HG03442 (cell line): ENCODE data around the gene IL11.
A peak's percentile ranks its signal among the peaks of the same experiment; 100 is the strongest.

ENCODE experiments used
- ATAC-seq: cut with Tn5 transposase; IDR thresholded peaks from one replicate; pipeline ENCODE4 v1.9.1; 2021; ENCODE audit warnings: mild to moderate bottlenecking, moderate library complexity; ENCODE audit not compliant: unreplicated experiment

Gene IL11

DNA sequence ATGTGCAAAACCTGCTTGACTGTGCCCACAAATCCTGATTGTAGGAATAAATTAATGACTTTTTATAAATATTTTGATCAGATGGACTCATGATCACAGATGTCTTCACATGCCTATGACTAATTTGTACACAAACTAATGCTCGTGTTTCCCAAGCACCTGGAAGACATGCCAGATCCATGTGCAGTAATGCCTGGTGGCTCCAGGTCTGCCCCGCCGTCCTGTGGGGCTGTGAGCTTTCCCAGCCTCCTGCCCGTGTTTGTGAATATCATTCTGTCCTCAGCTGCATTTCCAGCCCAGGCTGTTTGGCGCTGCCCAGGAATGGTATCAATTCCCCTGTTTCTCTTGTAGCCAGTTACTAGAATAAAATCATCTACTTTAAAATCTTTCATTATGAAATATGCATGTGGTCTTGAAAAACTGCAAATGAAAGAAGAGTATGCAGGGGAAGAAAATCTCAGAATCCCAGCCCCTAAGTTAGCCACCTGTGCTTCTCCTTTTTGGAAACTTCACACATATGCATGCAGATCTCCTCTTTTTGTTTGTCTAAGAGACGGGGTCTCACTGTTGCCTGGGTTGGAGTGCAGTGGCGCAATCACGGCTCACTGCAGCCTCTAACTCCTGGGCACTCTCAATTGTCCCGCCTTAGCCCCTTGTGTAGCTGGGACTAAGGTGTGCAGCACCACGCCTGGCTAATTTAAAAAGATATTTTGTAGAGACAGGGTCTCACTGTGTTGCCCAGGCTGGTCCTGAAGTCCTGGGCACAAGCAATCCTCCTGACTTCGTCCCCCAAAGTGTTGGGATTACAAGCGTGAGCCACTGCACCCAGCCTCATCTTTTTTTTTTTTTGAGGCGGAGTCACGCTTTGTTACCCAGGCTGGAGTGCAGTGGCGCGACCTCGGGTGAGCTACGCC is 21.7 kb upstream of the IL11 start:
- ATAC-seq, result no peak

GRCh38 chr19:55391191-55391670 is 21.0 kb upstream of the IL11 start:
- ATAC-seq, result no peak

DNA sequence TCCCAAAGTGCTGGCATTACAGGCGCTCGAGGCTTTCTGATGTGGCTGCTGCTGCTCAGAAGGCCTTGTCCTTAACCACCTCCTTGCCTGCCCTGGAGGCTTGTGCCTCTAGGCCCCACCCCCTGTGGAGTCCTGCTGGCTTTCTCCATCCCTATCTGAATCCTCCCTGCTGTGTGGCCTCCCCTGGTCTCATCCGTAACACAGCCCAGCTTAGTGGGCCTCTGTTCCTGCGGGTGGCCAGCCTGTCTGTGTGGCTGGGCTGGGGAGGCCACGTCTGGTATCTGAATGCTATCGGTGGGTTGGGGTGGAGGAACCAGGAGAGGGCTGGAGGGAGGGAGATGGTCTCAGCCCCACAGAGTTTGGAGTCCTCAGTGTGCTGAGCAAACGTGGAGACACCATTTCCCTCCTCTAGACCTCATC is 20.2 kb upstream of the IL11 start:
- ATAC-seq, result no peak

DNA sequence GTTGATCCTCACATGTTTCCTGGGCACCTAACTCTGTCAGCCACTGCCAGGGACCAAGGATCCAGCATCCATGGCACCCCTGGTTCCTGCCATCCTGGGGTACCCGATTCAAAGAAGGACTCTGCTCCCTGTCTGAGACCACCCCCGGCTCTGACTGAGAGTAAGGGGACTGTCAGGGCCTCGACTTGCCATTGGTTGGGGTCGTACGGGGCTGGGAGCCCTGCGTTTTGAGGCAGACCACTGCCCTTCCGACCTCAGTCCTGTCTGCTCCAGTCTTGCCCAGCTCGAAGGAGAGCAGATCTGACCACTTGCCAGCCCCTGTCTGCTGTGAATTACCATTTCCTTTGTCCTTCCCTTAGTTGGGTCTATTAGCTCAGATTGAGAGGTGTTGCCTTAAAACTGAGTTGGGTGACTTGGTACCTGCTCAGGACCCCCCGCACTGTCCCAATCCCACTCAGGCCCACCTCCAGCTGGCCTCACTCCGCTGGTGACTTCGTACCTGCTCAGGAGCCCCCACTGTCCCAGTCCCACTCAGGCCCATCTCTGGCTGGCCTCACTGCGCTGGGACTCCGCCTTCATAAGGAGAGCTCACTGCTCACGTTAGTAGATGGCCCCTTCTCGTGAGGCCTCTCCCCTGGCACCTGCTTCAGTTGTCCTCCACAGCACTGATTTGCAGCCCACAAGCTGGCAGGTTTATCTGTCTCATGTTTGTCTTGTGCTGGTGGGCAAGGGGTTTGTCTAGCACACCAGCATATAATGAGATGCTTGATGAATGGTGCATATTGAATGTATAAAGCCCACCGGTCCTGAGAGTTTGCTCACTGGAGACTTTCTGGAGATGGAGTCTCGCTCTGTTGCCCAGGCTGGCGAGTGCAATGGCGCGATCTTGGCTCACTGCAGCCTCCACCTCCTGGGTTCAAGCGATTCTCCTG is 19.4 kb upstream of the IL11 start:
- no peak for ATAC-seq

DNA sequence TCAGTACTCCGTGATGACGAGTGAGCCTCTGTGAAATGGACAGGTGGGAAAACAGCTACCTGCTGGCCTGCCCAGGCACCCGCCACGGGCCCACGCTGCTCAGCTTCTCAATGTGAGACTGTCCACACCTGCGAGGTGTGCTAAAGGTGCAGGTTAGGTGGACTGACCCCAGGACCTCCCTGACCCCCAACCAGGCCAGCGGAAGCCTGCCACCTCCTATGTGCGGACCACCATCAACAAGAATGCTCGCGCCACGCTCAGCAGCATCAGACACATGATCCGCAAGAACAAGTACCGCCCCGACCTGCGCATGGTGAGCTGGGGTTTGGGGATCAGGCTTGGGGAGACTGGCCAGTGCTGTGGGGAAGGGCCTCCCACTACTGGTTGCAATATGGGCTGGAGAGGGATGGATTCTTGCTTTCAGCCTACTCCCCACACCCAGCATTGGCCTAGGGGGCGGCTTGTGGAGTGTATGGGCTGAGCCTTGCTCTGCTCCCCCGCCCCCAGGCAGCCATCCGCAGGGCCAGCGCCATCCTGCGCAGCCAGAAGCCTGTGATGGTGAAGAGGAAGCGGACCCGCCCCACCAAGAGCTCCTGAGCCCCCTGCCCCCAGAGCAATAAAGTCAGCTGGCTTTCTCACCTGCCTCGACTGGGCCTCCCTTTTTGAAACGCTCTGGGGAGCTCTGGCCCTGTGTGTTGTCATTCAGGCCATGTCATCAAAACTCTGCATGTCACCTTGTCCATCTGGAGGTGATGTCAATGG is 17.7 kb upstream of the IL11 start:
- no peak for ATAC-seq

DNA sequence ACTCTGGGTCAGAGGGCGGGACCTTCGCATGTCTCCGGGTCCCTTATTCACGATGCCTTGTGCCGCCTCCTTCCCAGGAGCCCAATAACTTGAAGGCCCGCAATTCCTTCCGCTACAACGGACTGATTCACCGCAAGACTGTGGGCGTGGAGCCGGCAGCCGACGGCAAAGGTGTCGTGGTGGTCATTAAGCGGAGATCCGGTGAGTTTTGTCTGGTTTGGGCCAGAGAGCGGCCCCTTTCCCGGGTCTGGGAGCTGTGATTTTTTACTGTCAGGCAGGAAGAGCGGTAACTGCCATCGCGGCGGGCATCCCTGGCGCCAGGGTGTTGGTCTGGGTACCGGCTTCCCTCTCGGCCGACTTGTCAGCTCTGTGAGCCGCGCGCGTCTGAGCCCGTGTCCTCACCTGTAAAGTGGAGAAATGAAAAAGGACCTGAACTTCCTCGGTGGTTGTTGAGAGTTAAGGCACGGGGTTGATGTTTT is 16.3 kb upstream of the IL11 start:
- no peak for ATAC-seq

DNA sequence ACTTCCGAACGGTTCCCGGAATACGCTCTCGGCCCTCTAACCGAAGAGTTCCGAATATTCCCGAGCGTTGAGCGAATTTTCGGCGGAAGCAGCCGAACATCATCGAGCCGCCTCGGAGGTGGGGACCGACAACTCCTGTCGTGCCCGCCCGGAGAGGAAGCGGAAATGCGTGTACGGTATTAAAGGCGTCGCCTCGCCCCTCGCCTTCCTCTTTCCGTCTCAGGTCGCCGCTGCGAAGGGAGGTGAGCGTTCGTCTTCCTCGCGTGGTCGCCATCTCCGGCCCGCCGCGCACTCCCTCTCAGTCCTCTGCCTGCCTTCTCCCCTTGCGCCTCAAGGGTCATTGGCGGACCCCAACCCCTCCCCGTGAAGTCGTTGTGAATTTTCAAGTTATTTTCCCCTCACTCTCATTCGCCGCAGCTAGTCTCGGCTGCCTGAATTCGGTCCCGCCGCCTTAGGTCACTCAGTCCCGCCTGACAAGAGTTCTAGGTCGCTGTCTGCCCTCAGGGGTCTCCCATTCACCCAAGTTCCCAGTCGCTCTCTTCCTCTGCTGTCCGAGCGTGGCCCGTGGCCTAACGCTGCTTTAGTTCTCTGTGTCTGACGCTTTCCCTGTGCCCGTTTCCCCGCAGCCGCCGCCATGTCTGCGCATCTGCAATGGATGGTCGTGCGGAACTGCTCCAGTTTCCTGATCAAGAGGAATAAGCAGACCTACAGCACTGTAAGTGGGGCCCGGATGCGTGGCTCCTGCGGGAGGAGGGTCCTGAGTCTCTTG is 15.6 kb upstream of the IL11 start, which contains the start of gene RPL28:
RPL28 (plus strand) TSS at position 209 of the 769 bp plus-strand sequence; CDS start at position 635, 426 bp downstream.
- peak; percentile 64 for ATAC-seq

- ATAC-seq, result peak; percentile 48
Measured at GRCh38 chr19:55384920-55385723, 14.9 kb upstream of the IL11 start.

GRCh38 chr19:55384131-55384919 is 14.1 kb upstream of the IL11 start, which contains the start of gene TMEM238:
TSS of gene TMEM238 (minus strand) at chr19:55384292. CDS start at chr19:55384259, 33 bp downstream.
- ATAC-seq, result no peak

DNA sequence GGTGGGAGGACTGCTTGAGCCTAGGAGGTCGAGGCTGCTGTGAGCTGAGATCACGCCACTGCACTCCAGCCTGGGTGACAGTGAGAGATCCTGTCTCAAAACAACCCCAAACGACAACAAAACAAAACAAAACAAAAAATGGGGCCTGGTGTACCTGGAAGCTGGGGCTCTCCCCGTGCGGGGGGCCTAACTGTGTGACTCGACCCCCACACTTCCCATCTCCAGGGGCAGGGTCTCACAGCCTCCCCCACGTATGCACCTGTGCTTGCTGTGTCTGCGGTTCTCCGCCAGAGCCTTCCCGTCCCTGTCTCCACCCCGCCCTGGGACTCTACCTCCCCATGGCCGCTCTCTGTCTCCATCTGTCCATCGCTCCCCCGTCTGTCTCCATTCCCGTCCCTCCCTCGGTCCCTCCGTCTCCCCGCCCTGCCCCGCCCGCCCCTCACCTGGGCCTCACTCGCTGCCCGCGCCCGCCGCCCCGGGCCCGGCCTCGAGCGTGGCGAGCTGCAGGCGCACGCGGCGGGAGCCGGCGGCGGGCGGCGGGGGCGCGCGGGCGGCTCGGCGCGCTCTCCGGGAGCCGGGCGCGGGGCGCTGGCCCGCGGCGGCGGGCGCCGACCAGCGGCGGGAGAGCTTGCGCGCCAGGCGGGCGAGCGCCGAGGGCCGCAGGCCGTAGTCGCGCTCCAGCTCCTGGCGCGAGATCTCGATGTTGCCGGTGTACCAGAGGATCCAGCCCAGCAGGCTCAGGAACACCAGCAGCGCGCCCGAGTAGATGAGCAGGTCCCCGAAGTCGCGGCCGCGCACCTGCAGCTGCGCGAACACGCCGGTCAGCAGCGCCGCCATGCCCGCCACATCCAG is 13.2 kb upstream of the IL11 start:
- ATAC-seq, result no peak

DNA sequence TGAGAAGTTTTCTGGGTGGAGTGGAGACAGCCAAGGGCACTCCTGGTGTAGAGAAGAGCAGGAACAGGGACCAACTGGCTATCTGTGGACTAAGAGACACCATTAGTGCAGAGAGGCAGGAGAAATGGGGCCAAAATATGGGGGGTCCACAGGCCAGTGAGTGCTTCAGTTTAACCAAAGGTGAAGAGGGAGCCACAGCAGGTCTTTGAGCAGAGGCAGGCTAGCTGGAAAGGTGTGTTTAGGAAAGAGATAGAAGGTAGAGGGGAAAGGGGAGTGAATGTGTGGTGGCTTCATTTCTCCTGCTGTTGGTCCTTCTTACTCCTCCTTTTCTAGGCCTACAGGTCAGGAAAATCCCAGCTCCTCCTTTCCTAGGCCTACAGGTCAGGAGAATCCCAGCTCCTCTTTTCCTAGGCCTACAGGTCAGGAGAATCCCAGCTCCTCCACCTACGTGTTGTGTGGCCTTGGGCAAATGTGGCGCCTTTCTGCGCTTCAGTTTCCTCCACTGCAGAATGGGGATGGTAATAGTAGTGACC is 12.3 kb upstream of the IL11 start:
- ATAC-seq, result no peak

- ATAC-seq, result no peak
Measured at GRCh38 chr19:55382013-55382412, 11.8 kb upstream of the IL11 start.

- no peak for ATAC-seq
Measured at GRCh38 chr19:55379174-55379573, 8.9 kb upstream of the IL11 start.

DNA sequence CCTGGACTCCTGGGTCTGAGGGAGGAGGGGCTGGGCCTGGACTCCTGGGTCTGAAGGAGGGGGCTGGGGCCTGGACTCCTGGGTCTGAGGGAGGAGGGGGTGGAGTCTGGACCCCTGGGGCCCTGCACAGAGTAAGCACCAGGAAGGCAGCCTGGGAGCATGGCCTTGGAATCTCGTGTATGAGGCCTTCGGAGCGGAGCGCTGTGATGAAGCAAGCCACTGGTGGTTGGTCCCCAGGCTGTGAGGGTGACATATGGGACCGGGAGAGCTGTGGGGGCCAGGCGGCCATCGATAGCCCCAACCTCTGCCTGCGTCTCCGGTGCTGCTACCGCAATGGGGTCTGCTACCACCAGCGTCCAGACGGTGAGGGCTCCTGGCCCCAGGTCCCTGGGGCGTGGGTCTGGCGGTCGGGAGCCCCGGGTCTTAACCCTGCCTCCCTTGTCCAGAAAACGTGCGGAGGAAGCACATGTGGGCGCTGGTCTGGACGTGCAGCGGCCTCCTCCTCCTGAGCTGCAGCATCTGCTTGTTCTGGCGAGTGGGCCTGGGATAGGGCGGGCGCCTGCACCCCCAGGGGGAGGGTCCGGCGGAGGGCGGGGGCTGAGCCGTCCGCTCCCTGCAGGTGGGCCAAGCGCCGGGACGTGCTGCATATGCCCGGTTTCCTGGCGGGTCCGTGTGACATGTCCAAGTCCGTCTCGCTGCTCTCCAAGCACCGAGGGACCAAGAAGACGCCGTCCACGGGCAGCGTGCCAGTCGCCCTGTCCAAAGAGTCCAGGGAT is 7.3 kb upstream of the IL11 start:
- ATAC-seq, result no peak

DNA sequence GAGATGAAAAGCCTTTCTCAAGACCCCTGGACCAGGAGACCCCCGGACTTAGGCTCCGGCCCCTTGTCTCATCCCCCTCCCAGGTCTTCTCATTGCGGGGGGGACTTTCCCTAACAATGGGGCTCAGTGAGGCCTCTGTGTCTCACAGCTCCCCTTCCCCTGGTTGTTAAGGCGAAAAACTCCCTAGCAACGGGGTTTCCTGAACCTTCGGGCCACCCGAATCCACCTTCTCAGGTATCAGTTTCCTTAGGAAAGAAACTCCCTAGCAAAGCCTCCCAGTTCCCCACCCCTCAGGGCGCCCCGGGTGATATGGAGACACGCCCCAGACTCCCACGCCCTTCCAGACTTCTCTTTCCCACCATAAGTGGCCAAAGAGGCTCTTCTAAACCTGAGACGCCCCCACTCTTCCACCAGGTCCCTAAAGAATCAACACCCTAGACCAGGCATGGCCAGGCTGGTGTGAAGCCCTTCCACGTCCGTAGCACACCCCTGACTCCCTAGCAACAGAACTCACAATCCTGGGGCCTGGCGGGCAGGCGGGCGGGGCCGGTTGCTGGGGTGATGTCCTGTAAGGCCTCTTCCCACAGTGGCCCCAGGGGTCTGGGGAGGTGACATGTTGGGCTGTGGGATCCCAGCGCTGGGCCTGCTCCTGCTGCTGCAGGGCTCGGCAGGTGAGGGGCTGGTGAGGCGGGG is 6.1 kb upstream of the IL11 start, which contains the start of gene TMEM190:
TMEM190 (plus strand) TSS at position 586 of the 693 bp plus-strand sequence; CDS start at position 614, 28 bp downstream.
- no peak for ATAC-seq
